ENCODE results near the gene C1GALT1.

The C1GALT1 gene

DNA sequence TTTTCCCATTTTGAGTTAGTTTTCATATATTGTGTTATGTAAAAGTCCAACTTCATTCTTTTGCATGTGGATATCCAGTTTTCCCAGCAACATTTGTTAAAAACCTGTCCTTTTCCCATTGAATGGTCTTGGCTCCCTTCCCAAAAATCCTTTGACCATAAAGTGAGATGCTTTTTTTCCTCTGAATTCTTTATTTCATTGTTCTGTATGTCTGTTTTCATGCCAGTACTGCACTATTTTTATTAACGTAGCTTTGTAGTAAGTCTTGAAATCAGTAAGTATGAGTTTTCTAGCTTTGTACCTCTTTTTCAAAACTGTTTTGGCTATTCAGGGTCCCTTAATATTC, 20.0 kb downstream of the C1GALT1 start:
- no peak for DNase-seq

DNA sequence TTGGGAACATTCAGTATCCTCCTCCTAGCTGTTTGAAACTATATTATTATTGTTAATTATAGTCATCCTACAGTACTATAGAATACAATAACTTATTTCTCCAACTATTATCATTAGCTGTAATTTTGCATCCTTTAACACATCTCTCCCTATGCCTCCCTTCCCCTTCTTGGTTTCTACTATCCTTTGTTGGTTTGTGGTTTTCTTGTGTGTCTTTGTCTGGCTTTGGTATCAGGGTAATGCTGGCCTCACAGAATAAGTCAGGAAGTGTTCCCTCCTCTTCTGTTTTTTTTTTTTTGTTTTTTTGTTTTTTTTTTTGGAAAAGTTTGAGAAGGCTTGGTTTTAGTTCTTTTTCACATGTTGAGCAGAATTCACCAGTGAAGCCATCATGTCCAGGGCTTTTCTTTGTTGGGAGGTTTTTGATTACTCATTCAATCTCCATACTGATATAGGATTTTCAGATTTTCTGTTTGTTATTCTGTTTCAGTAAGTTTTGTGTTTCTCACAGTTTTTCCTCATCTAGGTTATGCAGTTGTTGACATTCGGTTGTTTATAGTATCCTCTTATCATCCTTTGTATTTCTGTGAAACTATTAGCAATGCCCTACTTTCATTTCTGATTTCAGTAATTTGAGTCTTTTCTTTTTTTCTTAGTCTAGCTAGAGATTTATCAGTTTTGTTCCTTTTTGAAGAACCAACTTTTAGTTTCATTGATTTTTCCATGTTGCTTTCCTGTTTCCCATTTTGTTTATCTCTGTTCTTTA, 21.6 kb downstream of the C1GALT1 start:
- DNase-seq = no peak

DNA sequence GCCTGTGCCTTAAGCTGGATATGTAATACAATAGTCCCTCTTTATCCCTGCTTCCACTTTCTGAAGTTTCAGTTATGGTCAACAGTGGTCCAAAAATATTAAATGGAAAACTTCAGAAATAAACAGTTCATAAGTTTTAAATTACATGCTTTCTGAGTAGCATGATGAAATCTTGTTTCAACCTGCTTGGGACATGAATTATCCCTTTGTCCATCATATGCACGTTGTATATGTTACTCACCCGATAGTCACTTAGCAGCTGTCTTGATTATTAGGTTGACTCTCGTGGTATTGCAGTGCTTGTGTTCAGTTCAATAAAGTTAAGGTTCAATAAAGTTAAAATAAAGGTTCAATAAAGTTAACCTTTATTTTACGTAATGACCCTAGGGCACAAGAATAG, 25.5 kb downstream of the C1GALT1 start:
- DNase-seq = no peak

DNA sequence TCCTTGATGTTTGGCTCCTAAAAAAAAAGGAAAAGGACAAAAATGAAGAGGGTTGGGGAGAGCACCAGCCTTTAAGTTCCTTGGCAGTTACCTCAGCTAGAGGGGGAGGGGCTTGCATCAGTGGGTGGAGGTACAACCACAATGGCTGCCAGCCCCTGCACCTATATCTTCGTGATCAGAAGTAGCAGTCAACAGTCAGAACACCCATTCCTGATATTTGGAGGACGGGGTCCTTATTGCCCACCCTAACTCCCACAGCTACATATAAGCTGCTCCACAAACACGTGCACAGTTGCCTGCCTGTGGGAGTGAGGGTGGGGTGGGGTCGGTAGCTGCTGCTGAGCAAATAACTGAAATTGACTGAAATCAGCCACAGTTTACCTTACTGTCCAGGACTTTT, 26.2 kb downstream of the C1GALT1 start:
- no peak for DNase-seq

DNA sequence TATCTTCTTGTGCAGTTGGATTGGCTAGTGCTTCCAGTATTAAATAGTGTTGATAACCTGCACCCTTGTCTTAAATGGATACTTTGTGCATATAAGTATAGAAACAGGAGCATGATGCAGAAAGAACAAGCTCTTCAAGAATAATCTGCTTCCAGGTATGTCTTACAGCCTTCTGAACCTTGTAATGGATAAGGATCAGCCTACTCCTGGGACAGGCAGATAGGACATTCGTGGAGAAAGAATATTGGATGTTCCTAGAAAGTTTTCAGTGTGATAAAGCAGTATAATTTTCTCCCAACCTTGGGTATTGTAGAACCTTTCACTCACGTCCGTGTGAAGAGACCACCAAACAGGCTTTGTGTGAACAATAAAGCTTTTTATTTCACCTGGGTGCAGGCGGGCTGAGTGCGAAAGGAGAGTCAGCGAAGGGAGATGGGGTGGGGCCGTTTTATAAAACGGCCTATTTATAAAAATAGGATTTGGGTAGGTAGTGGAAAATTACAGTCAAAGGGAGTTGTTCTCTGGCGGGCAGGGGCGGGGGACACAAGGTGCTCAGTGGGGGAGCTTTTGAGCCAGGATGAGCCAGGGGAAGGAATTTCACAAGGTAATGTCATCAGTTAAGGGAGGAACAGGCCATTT, 27.2 kb downstream of the C1GALT1 start:
- no peak for DNase-seq

DNA sequence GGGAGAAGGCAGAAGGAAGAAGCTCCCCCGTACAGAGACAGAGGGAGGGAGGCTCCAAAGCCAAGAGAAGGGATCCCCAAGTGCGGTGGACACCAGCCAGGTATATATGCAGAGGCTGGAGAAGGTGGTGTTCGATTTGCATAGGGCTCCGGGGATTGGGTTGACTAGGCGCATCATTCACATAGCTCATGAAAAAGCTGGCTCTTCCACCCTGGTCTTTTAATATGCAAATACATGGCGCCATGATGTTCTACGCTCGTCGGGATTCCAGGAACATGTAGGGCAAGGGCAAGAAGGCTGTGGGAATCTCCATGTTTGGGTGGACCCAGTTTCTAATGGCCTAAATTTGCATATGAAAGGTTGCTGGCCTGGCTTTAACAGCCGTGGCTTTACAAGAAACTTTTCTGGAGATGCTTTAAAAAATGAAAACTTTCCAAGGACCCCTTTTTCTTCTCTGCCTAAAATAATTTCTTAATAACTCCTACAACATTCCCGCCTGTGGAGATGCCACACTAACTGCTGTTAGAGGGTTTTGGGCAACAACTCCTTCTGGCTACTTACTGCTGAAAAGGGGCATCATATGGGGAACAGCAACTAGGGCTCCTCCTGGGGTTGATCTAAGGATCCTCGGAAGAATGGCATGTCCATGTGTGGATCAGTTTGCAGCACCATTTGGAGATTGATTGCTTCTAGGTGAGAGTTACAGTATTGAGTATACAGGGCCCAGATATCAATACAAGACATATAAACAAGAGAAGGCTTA, 28.3 kb downstream of the C1GALT1 start:
- no peak for DNase-seq

DNA sequence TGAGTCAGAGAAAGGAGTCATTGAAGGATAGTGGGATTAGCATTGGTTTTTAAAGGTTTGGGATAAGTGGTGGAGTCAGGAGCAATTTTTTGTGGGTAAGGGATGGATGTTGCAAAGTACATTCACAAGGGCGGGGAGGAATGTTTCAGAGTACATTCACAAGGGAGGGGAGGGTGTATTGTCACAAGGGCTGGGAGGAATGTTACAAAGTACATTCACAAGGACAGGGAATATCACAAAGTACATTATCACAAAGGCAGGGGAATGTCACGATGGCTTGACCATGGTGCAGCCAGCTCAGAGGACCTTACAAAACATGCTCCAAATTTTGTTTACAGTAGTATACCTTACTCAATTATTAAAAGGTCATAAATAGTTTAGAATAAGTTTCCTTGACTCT, 30.3 kb downstream of the C1GALT1 start:
- no peak for DNase-seq

DNA sequence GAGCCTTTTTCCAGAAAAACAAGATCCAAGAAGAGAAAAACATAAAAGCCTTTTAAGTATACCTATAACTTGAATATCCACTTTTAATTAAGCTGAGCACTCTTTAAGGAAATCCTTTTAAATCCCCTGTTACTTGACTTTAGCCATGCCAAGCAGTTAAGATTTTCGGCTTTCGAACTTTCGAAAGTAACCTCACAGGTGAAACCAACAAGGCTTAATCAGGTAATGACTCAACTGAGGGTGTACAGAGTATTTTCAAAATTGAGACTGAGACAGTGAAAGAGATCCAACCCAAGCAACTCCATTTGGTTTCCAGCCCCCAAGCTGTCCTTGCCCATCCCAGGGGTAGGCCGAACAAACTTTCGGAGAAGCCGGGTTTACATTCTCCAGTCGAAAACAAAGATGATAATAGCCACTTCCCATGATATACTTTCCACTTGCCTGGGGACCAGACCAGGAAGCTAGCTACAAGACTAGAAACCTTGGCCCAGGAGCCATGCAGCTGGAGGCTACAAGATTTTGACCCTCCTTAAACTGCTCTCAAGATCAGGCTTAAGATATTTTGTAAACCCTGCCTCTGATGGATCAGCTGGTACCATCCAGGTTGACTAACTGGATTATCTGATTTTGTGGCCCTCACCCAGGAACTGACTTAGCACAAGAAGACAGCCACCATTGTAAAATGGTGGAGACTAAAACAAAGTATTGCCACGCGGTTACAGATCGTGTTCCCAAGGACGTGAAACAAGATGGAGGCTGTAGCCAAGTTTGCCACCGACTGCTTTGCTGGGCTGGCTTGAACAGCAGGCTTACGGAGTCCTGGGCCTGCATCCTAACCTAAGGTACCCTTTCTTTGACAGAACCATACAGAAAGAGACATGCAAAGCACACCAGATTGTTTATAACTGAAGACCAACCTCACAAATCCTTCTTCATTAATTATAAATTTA, 32.3 kb downstream of the C1GALT1 start:
- no peak for DNase-seq

DNA sequence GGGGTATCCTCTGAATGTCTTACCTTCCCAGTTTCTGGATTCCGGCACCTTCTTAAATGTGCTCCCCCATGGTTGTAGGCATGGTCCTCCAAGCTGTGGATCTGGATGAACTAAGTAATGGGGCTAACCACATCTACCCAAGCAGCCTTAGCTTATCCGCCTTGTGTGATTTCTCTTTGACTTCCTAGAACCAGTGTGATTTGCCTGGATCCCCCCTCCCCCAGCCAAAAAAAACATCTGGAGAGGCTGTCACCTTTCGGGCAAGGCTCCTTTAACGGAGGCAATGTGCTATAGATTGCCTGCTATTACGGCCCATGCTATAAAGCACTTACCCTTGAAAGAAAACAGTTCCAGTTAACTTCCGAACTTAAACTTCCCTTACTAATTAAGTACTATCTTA, 33.9 kb downstream of the C1GALT1 start:
- DNase-seq = no peak

DNA sequence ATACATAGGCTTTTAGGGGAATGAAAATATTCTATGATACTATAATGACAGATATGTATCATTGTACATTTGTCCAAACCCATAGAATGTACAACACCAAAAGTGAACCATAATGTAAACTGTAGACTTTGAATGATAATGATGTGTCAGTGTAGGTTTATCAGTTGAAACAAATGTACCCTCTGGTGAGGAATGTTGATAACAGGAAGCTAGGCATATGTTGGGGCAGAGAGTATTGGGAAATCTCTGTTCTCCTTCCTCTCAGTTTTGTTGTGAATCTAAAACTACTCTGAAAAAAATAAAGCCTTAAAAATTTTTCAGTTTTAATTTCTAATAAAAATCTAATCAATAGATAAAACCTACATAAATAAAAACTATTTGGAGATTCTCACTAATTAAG, 36.9 kb downstream of the C1GALT1 start:
- no peak for DNase-seq

DNA sequence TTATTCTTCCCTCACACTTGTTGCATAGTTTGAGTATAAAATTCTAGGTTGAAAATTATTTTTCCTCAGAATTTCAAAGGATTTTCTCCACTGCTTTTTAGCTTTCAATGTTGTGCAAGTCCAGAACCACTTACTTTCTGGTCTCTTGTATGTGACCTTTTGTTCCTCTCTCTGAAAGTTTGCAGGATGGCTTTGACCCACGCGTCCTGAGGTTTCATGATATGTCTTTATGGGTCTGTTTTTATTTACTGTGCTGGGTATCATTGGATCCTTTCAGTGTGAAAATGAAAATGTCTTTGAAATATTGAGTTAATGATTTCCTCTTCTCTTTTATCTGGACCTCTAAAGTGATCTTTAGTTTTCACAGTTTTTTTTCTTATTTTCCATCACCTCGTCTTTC, 38.5 kb downstream of the C1GALT1 start:
- DNase-seq = no peak

DNA sequence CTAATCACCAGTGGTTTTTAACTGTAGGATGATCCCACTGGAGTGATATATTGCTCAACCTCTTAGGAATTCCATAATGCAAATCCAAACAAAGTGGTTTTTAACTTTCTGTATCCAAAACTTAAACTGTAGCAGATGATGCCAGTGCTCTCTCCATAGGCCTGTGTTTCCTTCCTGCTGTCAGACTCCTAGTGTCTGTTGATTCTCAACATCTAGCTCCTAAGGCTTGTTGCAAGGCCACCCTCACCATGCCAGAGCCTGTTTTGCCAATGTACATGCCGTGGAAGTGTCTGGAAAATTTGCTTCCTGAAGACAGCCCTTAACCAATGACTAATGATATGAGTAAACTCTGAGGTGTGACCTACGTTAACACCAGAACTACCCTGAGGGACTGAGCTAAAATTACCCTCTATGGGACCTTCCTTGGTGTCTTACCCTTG, 39.3 kb downstream of the C1GALT1 start:
- DNase-seq = no peak

DNA sequence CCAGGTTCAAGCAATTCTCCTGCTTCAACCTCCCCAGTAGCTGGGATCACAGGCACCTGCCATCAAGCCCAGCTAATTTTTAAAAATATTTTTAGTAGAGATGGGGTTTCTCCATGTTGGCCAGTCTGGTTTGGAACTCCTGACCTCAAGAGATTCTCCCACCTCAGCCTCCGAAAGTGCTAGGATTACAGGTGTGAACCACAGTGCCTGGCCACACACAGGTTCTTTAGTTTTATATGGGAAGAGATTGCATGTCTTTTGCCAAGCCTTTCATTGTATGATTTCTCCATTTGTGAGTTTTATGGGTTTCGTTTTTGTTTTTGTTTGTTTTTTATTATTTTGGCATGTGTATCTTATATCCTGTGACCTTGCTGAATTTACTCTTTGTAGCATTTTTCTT, 40.9 kb downstream of the C1GALT1 start:
- DNase-seq = no peak

DNA sequence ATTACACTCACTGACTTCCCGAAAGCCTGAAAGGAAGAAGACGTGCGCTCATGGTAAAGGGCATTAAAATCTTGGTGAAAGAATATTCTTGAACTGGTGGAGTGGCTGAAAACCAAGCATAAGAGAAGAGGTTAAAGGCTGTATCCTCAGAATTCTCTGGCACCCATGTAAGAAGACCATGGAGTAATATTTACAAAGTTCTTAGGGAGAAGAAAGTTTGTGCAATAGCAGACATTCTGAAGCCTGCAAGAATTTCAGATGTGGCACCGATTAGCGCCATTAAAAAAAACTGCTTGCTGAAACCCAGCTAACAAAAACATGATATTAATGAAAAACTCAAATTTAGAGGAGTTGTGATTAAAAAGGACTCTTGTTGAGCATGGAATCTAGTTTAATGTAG, 44.1 kb downstream of the C1GALT1 start:
- DNase-seq = no peak

DNA sequence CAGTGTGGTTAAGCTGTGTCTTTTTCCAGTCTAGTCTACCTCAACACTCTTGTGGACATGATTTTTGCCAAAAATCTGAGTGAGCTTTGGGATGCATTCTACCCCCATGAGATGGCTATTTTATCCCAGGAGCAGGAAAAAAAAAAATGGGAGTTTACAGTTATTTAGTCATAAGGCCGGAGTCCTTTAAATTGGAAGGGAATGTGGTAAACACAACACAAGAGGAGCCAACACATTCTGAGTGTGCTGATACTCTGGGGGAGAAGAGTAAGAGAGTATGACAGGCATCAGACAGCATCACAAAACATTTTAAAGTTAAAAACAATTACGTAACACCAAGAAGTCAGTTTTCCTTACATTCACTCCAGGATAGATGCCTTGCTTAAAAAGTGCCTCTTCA, 46.1 kb downstream of the C1GALT1 start:
- no peak for DNase-seq

DNA sequence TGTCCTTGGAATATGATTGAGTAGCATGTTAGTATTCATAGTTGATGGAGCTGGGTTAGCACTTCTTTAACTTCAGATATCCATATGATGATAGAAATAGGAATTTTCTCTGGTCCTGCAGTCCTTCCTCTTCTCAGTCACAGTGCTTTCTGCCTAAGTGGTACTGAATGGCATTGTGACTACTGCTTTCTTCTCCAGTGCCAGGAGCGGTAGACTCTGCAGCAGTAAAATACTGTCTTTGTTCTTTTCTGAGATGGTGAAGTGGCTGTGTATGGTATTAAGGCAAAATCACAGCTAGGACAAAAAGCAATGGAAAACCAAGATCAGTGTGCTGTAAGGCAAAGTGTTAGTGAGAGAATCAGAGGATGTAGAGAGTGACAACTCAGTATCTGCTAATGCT, 46.6 kb downstream of the C1GALT1 start:
- DNase-seq = no peak

DNA sequence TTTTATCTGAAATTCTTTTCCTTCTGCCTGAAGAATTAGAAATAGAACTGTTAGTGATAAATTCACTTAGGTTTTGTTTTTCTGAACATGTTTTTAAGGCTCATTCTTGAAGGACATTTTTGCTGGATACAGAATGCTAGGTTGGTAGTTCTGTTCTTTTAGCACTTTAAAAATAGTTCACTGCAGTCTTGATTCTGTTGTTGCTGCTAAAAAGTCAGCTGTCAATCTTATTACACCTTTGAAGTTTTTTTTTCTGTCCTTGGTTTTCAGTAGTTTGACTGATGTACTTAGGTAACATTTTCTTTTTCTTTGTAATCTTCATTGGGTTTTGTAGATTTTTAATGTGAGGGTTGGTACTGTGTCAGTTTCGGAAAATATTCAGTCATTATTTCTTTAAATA, 48.7 kb downstream of the C1GALT1 start:
- DNase-seq = no peak

DNA sequence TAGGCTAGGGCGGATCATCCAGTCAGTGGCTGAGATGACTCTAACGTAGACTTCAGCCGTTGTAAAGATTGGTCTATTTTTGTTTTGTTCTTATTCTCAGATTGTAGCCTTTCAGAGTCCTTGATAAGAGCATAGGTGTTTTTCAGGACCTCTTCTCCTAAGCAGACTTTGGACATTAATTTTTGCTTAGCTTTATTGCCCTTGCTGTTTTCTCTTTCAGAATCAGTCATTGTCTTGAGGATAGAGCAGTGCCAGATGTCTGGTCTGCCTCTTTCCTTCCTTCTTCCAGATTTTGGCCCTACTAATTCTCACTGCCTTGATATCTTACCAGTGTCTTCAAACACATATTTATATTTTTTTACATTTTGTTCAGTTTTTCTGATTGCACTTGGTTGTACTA, 49.5 kb downstream of the C1GALT1 start:
- no peak for DNase-seq

DNA sequence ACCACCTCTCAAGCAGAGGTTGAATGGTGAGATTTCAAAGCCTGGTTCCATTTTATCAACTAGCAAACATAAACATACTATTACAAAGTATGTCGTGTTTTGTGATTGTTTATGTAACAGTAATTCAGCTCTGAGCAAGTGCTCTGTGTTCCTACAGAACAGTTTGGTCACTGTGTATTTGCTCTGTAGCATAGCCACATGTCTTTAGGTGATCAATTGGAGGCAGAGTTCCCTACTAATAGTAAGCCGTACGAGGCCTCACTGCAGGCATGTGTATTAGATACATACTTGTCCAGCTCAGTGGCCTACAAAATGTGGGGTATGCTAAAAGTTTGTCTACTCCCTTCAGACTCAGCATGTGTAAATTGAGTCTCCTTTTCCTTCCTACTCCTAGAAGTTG, 53.0 kb downstream of the C1GALT1 start:
- DNase-seq = no peak

DNA sequence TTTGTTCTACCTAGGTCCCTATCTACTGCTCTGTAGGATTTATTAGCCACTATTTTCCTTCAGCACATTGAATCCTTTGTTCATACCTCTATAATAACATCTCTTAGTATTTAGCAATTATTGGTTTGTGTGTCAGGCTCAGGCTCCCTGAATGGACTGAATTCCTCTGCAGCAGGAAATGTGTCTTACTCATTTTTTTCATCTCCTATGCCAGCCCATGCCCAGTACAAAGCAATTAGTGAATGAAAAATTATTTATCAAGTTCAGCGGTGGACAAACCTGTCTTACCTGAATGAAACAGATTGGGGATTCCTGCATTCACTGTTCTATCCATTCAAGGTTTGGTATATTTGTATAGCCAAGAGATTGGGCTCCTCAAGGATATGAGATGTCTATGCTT, 53.7 kb downstream of the C1GALT1 start:
- no peak for DNase-seq

DNA sequence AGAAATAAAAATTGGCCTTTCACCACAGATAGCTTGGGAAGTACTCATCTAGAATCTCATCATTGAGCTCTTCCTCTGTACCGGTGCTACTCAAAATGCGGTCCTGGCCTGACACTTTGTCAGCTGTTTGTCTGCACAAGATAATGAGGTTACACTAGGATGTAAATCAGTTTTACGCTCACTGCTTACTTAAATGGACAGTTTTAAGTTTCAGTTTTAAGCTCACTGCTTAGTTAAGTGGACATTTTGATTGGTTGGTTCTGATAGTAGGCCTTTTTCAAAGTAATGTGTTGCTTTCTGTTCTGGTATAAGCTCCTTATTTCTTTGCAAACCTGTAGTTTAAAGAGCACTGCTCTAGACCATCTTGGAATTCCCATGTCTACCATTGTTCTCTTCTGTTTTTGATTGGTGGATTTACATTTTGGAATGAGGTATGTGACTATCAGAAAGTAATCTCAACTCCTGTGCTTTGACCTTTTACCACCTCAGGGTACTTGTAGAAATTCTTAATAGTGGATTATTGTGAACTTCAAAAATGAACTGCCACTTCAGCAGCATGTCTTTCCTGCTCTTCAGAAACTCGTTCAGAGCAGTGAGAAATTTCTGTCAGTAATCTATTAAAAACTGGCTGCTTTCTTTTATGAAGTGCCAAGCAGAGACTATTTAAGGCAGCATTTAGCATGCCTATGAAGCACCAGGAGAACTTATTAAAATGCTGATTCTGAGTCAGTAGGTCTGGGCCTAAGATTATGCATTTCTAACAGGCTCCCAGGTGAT, 55.0 kb downstream of the C1GALT1 start:
- no peak for DNase-seq

DNA sequence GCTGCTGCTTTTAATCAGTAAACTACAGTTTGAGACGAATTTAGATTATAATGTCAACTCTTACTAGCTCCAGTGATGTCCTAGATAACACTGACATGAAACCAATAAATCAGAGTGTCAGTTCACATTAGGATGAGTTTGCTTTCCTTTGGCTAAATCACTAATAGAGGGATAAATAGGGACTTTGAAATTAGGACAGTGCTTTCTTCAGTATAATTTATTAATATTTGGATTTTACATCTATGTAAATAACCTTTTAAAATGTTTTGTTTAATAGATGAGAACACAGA, 55.6 kb downstream of the C1GALT1 start:
- no peak for DNase-seq

DNA sequence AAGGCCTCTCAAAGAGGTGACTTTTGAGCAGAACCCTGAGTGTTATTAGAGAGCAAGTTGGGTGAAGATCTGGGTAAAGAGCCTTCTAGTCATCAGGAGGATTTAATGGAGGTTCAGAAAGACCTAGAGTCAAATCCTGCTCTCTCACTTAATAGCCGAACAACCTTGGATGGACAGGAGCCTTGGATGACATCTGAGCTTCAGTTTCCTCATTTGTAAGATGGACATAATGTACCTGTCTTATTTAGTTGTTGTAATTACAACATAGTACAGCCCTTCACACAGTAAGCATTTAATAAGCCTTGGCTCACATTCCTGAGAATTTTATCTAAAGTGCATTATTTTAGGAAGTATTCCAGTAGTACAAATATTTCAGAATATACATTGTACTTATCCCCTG, 57.0 kb downstream of the C1GALT1 start:
- DNase-seq = no peak

Data from NCI-H774 (cell line).